ENCODE measurements around the gene HSPA12B. TPM values are rescaled to one million over a fixed set of nuclear protein-coding genes. Genes with fewer than 3 reads are reported as not detected.

HSPA12B gene
- total and polyA plus RNA-seq, 2 of the 4 experiments (the other 2 are of a cell fraction) = not detected

DNA sequence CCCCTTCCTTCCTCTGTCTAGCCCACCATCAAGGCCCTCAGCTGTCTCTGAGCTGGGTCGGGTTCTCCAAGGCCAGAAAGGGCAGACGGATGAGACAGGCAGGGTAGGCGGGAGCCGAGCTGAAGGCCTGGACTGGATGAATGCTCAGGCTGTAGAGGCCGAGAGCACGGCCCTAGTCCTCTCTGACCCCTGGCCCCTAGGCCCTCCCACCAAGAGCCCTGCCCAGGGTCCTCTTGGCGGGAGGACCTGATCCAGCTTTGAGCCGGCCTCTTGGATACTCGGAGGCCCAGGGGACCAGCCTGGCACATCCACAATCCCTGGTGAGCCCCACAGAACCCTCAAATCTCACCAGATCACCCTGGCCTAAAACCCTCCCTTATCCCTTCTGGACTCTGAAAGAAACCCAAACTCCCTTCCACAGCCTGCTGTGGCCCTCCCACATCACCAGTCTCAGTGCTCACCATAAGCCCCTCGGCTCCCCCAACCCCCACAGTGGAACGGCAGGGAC lies 26.9 kb downstream of the HSPA12B start:
- BruUV-seq (replicated peaks) = no TSS peak
- CTCF ChIA-PET = interaction anchor here (1.0 kb wide), 1 partner anchor 8 kb away, joined by 3 read pairs; the partner anchor contains the start of gene ADISSP
- intact Hi-C loops (cut with micrococcal nuclease) = no loop called here

More for the DNA sequence above, 26.9 kb downstream of the HSPA12B start:
- no peak for DNase-seq
- Histone ChIP-seq H2AK9ac (replicated peaks; ENCODE audit: low read depth, low read length, poor library complexity) (no peak overlapping the region), H3K27ac (ENCODE audit: insufficient read depth, low read length) (no peak overlapping the region), H3K56ac (ENCODE audit: extremely low read depth, insufficient read depth, low read length) (no peak overlapping the region), H3K4me2 (ENCODE audit: low read depth, low read length) (no peak overlapping the region), H2BK5ac (ENCODE audit: low read depth, low read length, poor library complexity, severe bottlenecking) (no peak overlapping the region), H2AK5ac (ENCODE audit: low read depth, low read length) (no peak overlapping the region), H3K4me1 (ENCODE audit: control insufficient read depth, insufficient read depth, low read length) (no peaks in the 10 kb centered on the region; the same call in 1 of the 2 replicates), H3K23ac (ENCODE audit: low read depth, low read length) (no peak overlapping the region), H4K20me1 (ENCODE audit: insufficient read depth, low read length) (peaks cover 9% of the 10 kb centered on the region; the same call in 1 of the 2 replicates), H3K36me3 (ENCODE audit: control insufficient read depth, insufficient read depth, low read length) (peaks cover 9% of the 10 kb centered on the region; the same call in 1 of the 2 replicates), H3K4ac (ENCODE audit: low read depth, low read length) (no peak overlapping the region), H3K9me3 (ENCODE audit: control insufficient read depth, insufficient read depth, low read length) (no peaks in the 10 kb centered on the region), H2BK120ac (ENCODE audit: low read depth, low read length) (no peak overlapping the region), H4K5ac (ENCODE audit: low read depth, low read length) (no peak overlapping the region), H2BK20ac (ENCODE audit: low read depth, low read length) (no peak overlapping the region), H3K9ac (ENCODE audit: low read depth, low read length) (no peak overlapping the region), H3K4me3 (ENCODE audit: insufficient read depth, low read depth, low read length) (no peak overlapping the region), H2AFZ (replicated peaks; ENCODE audit: low read length, poor library complexity) (no peak overlapping the region), H4K8ac (ENCODE audit: low read depth in 2 of 2, low read length in 2 of 2) (no peak overlapping the region), H4K91ac (ENCODE audit: insufficient read depth, low read depth, low read length) (no peak overlapping the region), H3K14ac (replicated peaks; ENCODE audit: low read depth, low read length) (no peak overlapping the region), H3K9me1 (ENCODE audit: insufficient read depth, low read length) (peaks cover 5% of the 10 kb centered on the region), H3K79me1 (ENCODE audit: low read depth in 1 of 2, low read length in 2 of 2) (peaks cover 3 to 26% of the 10 kb centered on the region in 2 experiments; a peak in 3 of 4 replicates), H3K18ac (ENCODE audit: low read depth, low read length) (no peak overlapping the region), H3K27me3 (ENCODE audit: control insufficient read depth, insufficient read depth, low read length) (no peaks in the 10 kb centered on the region), H2BK15ac (ENCODE audit: low read depth, low read length) (no peak overlapping the region)
- POLR2A ChIA-PET (ENCODE audit: unreplicated experiment) = no interaction called here
- in situ Hi-C loops (cut with MboI; ENCODE audit: low sequenced_read_pairs) = no loop called here
- TF ChIP-seq CEBPB (IDR thresholded peaks at IDR 0.05; ENCODE audit: low read depth, low read length) (no peak), MAFK (IDR thresholded peaks at IDR 0.05; ENCODE audit: low read depth, low read length) (no peak), RFX5 (IDR thresholded peaks at IDR 0.05; ENCODE audit: low read depth, low read length) (no peak), NFE2L2 (IDR thresholded peaks at IDR 0.05; ENCODE audit: low read depth, low read length) (no peak), MAZ (IDR thresholded peaks at IDR 0.05; ENCODE audit: borderline replicate concordance, low read depth, low read length) (no peak), RCOR1 (IDR thresholded peaks at IDR 0.05; ENCODE audit: insufficient replicate concordance, low read length) (no peak), MXI1 (IDR thresholded peaks at IDR 0.05; ENCODE audit: borderline replicate concordance, low read depth, low read length) (no peak)
- TF ChIP-seq, protein P1, sequence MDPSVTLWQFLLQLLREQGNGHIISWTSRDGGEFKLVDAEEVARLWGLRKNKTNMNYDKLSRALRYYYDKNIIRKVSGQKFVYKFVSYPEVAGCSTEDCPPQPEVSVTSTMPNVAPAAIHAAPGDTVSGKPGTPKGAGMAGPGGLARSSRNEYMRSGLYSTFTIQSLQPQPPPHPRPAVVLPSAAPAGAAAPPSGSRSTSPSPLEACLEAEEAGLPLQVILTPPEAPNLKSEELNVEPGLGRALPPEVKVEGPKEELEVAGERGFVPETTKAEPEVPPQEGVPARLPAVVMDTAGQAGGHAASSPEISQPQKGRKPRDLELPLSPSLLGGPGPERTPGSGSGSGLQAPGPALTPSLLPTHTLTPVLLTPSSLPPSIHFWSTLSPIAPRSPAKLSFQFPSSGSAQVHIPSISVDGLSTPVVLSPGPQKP (IDR thresholded peaks at IDR 0.05; ENCODE audit: borderline replicate concordance, low read depth, low read length) = no peak
- TF ChIP-seq, protein P2, sequence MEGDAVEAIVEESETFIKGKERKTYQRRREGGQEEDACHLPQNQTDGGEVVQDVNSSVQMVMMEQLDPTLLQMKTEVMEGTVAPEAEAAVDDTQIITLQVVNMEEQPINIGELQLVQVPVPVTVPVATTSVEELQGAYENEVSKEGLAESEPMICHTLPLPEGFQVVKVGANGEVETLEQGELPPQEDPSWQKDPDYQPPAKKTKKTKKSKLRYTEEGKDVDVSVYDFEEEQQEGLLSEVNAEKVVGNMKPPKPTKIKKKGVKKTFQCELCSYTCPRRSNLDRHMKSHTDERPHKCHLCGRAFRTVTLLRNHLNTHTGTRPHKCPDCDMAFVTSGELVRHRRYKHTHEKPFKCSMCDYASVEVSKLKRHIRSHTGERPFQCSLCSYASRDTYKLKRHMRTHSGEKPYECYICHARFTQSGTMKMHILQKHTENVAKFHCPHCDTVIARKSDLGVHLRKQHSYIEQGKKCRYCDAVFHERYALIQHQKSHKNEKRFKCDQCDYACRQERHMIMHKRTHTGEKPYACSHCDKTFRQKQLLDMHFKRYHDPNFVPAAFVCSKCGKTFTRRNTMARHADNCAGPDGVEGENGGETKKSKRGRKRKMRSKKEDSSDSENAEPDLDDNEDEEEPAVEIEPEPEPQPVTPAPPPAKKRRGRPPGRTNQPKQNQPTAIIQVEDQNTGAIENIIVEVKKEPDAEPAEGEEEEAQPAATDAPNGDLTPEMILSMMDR (conservative IDR thresholded peaks at IDR 0.05; ENCODE audit: low read depth, low read length) = no peak
- no peak for ATAC-seq (ENCODE audit: low read depth)
- WGBS, 2 experiments (ENCODE audit: extremely low coverage in 2 of 2, insufficient read length in 1 of 2) = 70% methylated on average over 8 of the region's 11 CpGs; no CpG with 5 or more reads in 1 of the 2 experiments
- dilution Hi-C loops (cut with HindIII; ENCODE audit: low sequenced_read_pairs, unreplicated experiment) = no loop called here

All from IMR-90 (cell line).